ENCODE results near the gene VSTM4. TPM values are rescaled to one million over a fixed set of nuclear protein-coding genes. Genes with fewer than 3 reads are reported as not detected.

Gene VSTM4
- total and polyA plus RNA-seq, 2 of the 4 experiments (the other 2 are of a cell fraction): 2.4 to 2.9 TPM

DNA sequence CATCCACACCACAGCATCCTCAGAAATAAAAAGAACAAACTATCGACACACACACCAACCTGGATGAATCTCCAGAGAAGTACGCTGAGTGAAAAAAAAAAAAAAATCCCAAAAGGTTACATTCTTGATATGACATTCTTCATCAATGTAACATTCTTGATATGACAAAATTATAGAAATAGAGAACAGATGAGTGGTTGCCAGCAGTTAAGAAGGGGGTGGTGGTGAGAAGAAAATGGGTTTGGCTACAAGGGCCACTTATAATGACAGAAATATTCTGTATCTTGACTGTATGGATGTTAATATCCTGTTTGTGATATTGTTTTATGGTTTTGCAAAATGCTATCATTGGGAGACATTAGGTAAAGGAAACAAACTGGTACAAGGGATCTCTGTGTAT is 36.9 kb downstream of the VSTM4 start:
- no peak for DNase-seq
- Histone ChIP-seq H3K23ac (ENCODE audit: low read depth, low read length) (no peak overlapping the region), H3K79me1 (ENCODE audit: low read depth in 1 of 2, low read length in 2 of 2) (peaks cover 0 to 6% of the 10 kb centered on the region in 2 experiments; a peak in 1 of 4 replicates), H2BK120ac (ENCODE audit: low read depth, low read length) (no peak overlapping the region), H3K27ac (ENCODE audit: insufficient read depth, low read length) (no peak overlapping the region), H3K4me3 (ENCODE audit: insufficient read depth, low read depth, low read length) (no peak overlapping the region), H3K9ac (ENCODE audit: low read depth, low read length) (no peak overlapping the region), H2BK15ac (ENCODE audit: low read depth, low read length) (no peak overlapping the region), H3K56ac (ENCODE audit: extremely low read depth, insufficient read depth, low read length) (no peak overlapping the region), H3K4me2 (ENCODE audit: low read depth, low read length) (no peak overlapping the region), H3K4ac (ENCODE audit: low read depth, low read length) (no peak overlapping the region), H3K27me3 (ENCODE audit: control insufficient read depth, insufficient read depth, low read length) (no peaks in the 10 kb centered on the region), H3K14ac (replicated peaks; ENCODE audit: low read depth, low read length) (no peak overlapping the region), H4K5ac (ENCODE audit: low read depth, low read length) (no peak overlapping the region), H2BK5ac (ENCODE audit: low read depth, low read length, poor library complexity, severe bottlenecking) (no peak overlapping the region), H2AFZ (replicated peaks; ENCODE audit: low read length, poor library complexity) (no peak overlapping the region), H3K9me3 (ENCODE audit: control insufficient read depth, insufficient read depth, low read length) (no peaks in the 10 kb centered on the region), H2AK9ac (replicated peaks; ENCODE audit: low read depth, low read length, poor library complexity) (no peak overlapping the region), H3K18ac (ENCODE audit: low read depth, low read length) (no peak overlapping the region), H3K9me1 (ENCODE audit: insufficient read depth, low read length) (0 out of 2 replicates have a peak, but pooled peaks cover 3% of the 10 kb centered on the region), H4K20me1 (ENCODE audit: insufficient read depth, low read length) (no peaks in the 10 kb centered on the region; the same call in 1 of the 2 replicates), H2BK20ac (ENCODE audit: low read depth, low read length) (no peak overlapping the region), H3K4me1 (ENCODE audit: control insufficient read depth, insufficient read depth, low read length) (peaks cover 1% of the 10 kb centered on the region; the same call in 1 of the 2 replicates), H3K36me3 (ENCODE audit: control insufficient read depth, insufficient read depth, low read length) (peaks cover 20% of the 10 kb centered on the region), H4K8ac (ENCODE audit: low read depth in 2 of 2, low read length in 2 of 2) (no peak overlapping the region), H2AK5ac (ENCODE audit: low read depth, low read length) (no peak overlapping the region), H4K91ac (ENCODE audit: insufficient read depth, low read depth, low read length) (no peak overlapping the region)
- no TSS peak for BruUV-seq (replicated peaks)
- dilution Hi-C loops (cut with HindIII; ENCODE audit: low sequenced_read_pairs, unreplicated experiment): no loop called here
- CTCF ChIA-PET: no interaction called here
- POLR2A ChIA-PET (ENCODE audit: unreplicated experiment): no interaction called here
- TF ChIP-seq FOS (IDR thresholded peaks at IDR 0.05; ENCODE audit: low read depth, low read length): no peak
- TF ChIP-seq CHD1 (IDR thresholded peaks at IDR 0.05; ENCODE audit: low read depth, low read length): no peak
- no peak for TF ChIP-seq MXI1 (IDR thresholded peaks at IDR 0.05; ENCODE audit: borderline replicate concordance, low read depth, low read length)
- no peak for TF ChIP-seq POLR2A (IDR thresholded peaks at IDR 0.05; ENCODE audit: low read depth, low read length)
- no peak for TF ChIP-seq SMC3 (IDR thresholded peaks at IDR 0.05; ENCODE audit: low read depth, low read length)
- no CpG with 5 or more reads among the region's 2 CpGs for WGBS, 2 experiments (ENCODE audit: extremely low coverage in 2 of 2, insufficient read length in 1 of 2)
- in situ Hi-C loops (cut with MboI; ENCODE audit: low sequenced_read_pairs): no loop called here
- no peak for ATAC-seq (ENCODE audit: low read depth)
- intact Hi-C loops (cut with micrococcal nuclease): no loop called here
